H1 (cell line): ENCODE data around the gene HES4. TPM values are rescaled to one million over a fixed set of nuclear protein-coding genes. Genes with fewer than 3 reads are reported as not detected.

ENCODE experiments used
- ATF2 ChIP-seq: IDR thresholded peaks from 2 replicates; pipeline ENCODE4 v1.6.1; 2012; ENCODE audit warnings: low read length, inconsistent platforms
- CBX8 ChIP-seq: fragments of 300-800, 300-1000 bp; sonication (generic); IDR thresholded peaks from 2 replicates; pipeline ENCODE4 v1.7.1; 2016; ENCODE audit warnings: low read depth, low read length, borderline replicate concordance
- CEBPB ChIP-seq: IDR thresholded peaks from 2 replicates; pipeline ENCODE4 v1.6.1; 2012; ENCODE audit warnings: low read depth, low read length
- JUN ChIP-seq: IDR thresholded peaks from 2 replicates; pipeline ENCODE4 v1.6.1; 2011; ENCODE audit warnings: low read depth, mild to moderate bottlenecking, improper control_type of control experiment, low read length
- KDM1A ChIP-seq: fragments of 200-600, 300-600 bp; sonication (generic); IDR thresholded peaks from 2 replicates; pipeline ENCODE4 v1.7.1; 2016; ENCODE audit warnings: mild to moderate bottlenecking, low read length, borderline replicate concordance
- SAP30 ChIP-seq: fragments of 300-600 bp; sonication (generic); IDR thresholded peaks from 2 replicates; pipeline ENCODE4 v1.7.1; 2012; ENCODE audit warnings: low read length, moderate library complexity, mild to moderate bottlenecking, inconsistent platforms; ENCODE audit not compliant: insufficient read depth, insufficient replicate concordance
- TBP ChIP-seq: IDR thresholded peaks from 2 replicates; pipeline ENCODE4 v1.6.1; 2011; ENCODE audit warnings: low read depth, low read length, improper control_type of control experiment
- polyA plus RNA-seq, 7 experiments: library from polyadenylated mRNA; depleted of rRNA in 3 of 7; stranded (reverse) in 5 of 7; unstranded in 2 of 7; fragments of >200 nt in 5 of 7; fragments of 200-250 nt in 2 of 7; gene quantifications; 1 replicate in 5 of 7; 2 replicates in 1 of 7; 4 replicates in 1 of 7; pipeline versions ENCODE4 v1.2.1 to v1.2.3, GENCODE V29; 2011 to 2013; ENCODE audit warnings: missing spikeins in 2 of 7, mixed read lengths in 2 of 7
- total RNA-seq: library from RNA; stranded (reverse); fragmentation: NEBNext Ultra II Directional; extraction: Animal tissue kit (Norgen Biotek cat#: 25700); gene quantifications from 2 replicates; pipeline ENCODE4 v1.2.1, GENCODE V29; 2021

Gene HES4
- total and polyA plus RNA-seq, 2 of the 8 experiments (the other 6 are each of a cell fraction or from before 2014, with no cell fraction given): 2.8 to 3.5 TPM

- no peak for TF ChIP-seq ATF2
- TF ChIP-seq TBP: no peak
- no peak for TF ChIP-seq CBX8
- TF ChIP-seq SAP30: no peak
- TF ChIP-seq JUN: no peak
- no peak for TF ChIP-seq CEBPB
- TF ChIP-seq KDM1A: no peak
- TF ChIP-seq, all 59 proteins: peak for 0
These were observed 26.2 kb downstream of the HES4 start (continued) for GRCh38 chr1:973459-974292.
